ENCODE measurements around the gene RASL12. TPM values are rescaled to one million over a fixed set of nuclear protein-coding genes. Genes with fewer than 3 reads are reported as not detected.
A peak's percentile ranks its signal among the peaks of the same experiment; 100 is the strongest.

The RASL12 gene
- polyA plus RNA-seq, 3 donors: not detected

DNA sequence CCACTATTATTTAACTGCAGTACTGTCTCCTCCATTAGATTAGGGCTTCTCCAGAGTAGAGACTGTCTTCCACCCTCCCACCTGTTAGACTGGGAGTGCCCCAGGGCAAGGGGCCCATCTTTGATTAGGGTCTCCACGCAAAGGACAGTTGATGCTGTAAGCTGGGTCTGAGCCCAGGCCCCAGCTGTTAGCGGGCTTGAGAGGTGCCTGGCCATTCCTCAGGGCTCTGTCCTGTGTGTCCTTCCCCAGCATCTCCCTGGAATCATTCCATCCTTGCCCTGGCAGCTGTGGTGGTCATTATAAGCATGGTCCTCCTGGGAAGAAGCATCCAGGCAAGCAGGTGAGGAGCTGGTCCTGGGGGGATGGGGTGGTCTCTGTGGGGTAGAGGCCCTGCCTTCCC is 16.5 kb downstream of the RASL12 start:
- H3K9ac ChIP-seq (ENCODE audit: insufficient read depth, low read length, poor library complexity, severe bottlenecking): no peak overlapping the region
- H3K79me2 ChIP-seq (ENCODE audit: insufficient read depth, low read length): no peaks in the 10 kb centered on the region
- Mint-ChIP-seq H3K9me3 (peaks cover 0 to 3% (median 0%) of the 10 kb centered on the region in 7 donors), H3K4me3 (no peak overlapping the region), H3K27me3 (ENCODE audit: low read depth in 3 of 3) (peaks cover 7 to 17% (median 9%) of the 10 kb centered on the region in 3 donors), H3K36me3 (no peaks in the 10 kb centered on the region), H3K27ac (no peak overlapping the region), H3K4me1 (peaks cover 16% of the 10 kb centered on the region)
- no peaks in the 10 kb centered on the region for H3K36me3 ChIP-seq (replicated peaks in 1 of 2; ENCODE audit: control insufficient read depth in 1 of 2, insufficient read depth in 2 of 2, low read length in 2 of 2)
- peaks cover 10 to 16% of the 10 kb centered on the region in 2 donors for H3K4me1 ChIP-seq (ENCODE audit: control insufficient read depth in 1 of 2, insufficient read depth in 2 of 2, low read length in 2 of 2)
- DNase-seq: no peak
- no peak overlapping the region for H3K4me3 ChIP-seq (replicated peaks in 1 of 3; ENCODE audit: low read depth in 2 of 3, low read length in 3 of 3)
- H2AFZ ChIP-seq (ENCODE audit: insufficient read depth, low read depth, low read length, poor library complexity, severe bottlenecking): no peak overlapping the region
- no peaks in the 10 kb centered on the region for H3K9me3 ChIP-seq (replicated peaks in 1 of 2; ENCODE audit: control insufficient read depth in 1 of 2, insufficient read depth in 1 of 2, low read length in 2 of 2)
- no peaks in the 10 kb centered on the region for H3K27me3 ChIP-seq (ENCODE audit: control insufficient read depth in 2 of 2, insufficient read depth in 2 of 2, low read length in 2 of 2)
- intact Hi-C loops (cut with micrococcal nuclease): loop anchor here in 1 of 2 donors (10.0 kb wide), 1 partner anchor 244 kb away; the partner anchor contains the start of gene RNU5A-1
- no peaks in the 10 kb centered on the region for H4K20me1 ChIP-seq (ENCODE audit: insufficient read depth, low read length)
- H3K27ac ChIP-seq (ENCODE audit: low read depth in 1 of 2, low read length in 2 of 2): no peak overlapping the region
- no peak overlapping the region for H3K4me2 ChIP-seq (replicated peaks; ENCODE audit: extremely low read depth, low read length, poor library complexity, severe bottlenecking)
- 89% methylated on average over 2 of the region's 2 CpGs for WGBS (ENCODE audit: insufficient coverage)
- TF ChIP-seq, protein P1, sequence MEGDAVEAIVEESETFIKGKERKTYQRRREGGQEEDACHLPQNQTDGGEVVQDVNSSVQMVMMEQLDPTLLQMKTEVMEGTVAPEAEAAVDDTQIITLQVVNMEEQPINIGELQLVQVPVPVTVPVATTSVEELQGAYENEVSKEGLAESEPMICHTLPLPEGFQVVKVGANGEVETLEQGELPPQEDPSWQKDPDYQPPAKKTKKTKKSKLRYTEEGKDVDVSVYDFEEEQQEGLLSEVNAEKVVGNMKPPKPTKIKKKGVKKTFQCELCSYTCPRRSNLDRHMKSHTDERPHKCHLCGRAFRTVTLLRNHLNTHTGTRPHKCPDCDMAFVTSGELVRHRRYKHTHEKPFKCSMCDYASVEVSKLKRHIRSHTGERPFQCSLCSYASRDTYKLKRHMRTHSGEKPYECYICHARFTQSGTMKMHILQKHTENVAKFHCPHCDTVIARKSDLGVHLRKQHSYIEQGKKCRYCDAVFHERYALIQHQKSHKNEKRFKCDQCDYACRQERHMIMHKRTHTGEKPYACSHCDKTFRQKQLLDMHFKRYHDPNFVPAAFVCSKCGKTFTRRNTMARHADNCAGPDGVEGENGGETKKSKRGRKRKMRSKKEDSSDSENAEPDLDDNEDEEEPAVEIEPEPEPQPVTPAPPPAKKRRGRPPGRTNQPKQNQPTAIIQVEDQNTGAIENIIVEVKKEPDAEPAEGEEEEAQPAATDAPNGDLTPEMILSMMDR (IDR thresholded peaks at IDR 0.05): no peak

DNA sequence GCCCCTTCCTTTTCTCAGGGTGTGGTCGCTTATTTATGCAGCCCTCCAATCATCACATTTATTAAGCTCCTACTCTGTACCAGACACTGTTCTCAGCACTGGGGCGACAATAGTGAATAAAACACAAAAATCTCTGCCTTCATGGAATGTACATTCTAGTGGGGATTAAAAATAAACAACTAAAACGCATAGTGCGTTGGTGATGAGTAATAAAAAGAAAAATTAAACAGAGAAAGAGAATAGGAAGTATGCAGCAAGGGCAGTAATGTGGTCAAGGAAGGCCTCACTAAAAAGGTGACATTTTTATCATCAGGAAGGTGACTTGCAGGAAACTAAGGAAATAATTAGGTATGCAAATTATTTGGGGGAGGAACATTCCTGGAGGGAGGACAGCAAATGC is 17.5 kb downstream of the RASL12 start:
- Mint-ChIP-seq H3K27me3 (ENCODE audit: low read depth in 3 of 3) (peaks cover 7 to 18% (median 8%) of the 10 kb centered on the region in 3 donors), H3K27ac (peak overlapping the region in 2 of 7 donors; percentile 11 to 13), H3K9me3 (peaks cover 0 to 3% (median 0%) of the 10 kb centered on the region in 7 donors), H3K36me3 (no peaks in the 10 kb centered on the region), H3K4me1 (peaks cover 16% of the 10 kb centered on the region), H3K4me3 (peak overlapping the region in 1 of 2 donors; percentile 80)
- H3K79me2 ChIP-seq (ENCODE audit: insufficient read depth, low read length): no peaks in the 10 kb centered on the region
- no CpG with 5 or more reads among the region's 4 CpGs for WGBS (ENCODE audit: insufficient coverage)
- no peaks in the 10 kb centered on the region for H3K27me3 ChIP-seq (ENCODE audit: control insufficient read depth in 2 of 2, insufficient read depth in 2 of 2, low read length in 2 of 2)
- H3K4me2 ChIP-seq (replicated peaks; ENCODE audit: extremely low read depth, low read length, poor library complexity, severe bottlenecking): no peak overlapping the region
- no peaks in the 10 kb centered on the region for H4K20me1 ChIP-seq (ENCODE audit: insufficient read depth, low read length)
- no peak for DNase-seq
- H3K4me3 ChIP-seq (replicated peaks in 1 of 3; ENCODE audit: low read depth in 2 of 3, low read length in 3 of 3): no peak overlapping the region
- intact Hi-C loops (cut with micrococcal nuclease): loop anchor here in 1 of 2 donors (10.0 kb wide), 1 partner anchor 245 kb away; the partner anchor contains the start of gene RNU5A-1
- TF ChIP-seq, protein P1 (IDR thresholded peaks at IDR 0.05): no peak
- no peaks in the 10 kb centered on the region for H3K9me3 ChIP-seq (replicated peaks in 1 of 2; ENCODE audit: control insufficient read depth in 1 of 2, insufficient read depth in 1 of 2, low read length in 2 of 2)
- no peak overlapping the region for H3K27ac ChIP-seq (ENCODE audit: low read depth in 1 of 2, low read length in 2 of 2)
- peak overlapping the region; percentile 19 for H2AFZ ChIP-seq (ENCODE audit: insufficient read depth, low read depth, low read length, poor library complexity, severe bottlenecking)
- H3K4me1 ChIP-seq (ENCODE audit: control insufficient read depth in 1 of 2, insufficient read depth in 2 of 2, low read length in 2 of 2): peaks cover 10 to 16% of the 10 kb centered on the region in 2 donors
- H3K36me3 ChIP-seq (replicated peaks in 1 of 2; ENCODE audit: control insufficient read depth in 1 of 2, insufficient read depth in 2 of 2, low read length in 2 of 2): no peaks in the 10 kb centered on the region
- no peak overlapping the region for H3K9ac ChIP-seq (ENCODE audit: insufficient read depth, low read length, poor library complexity, severe bottlenecking)

Data from CD14-positive monocyte (primary cell).